ENCODE measurements around the gene OR8H3. TPM values are rescaled to one million over a fixed set of nuclear protein-coding genes. Genes with fewer than 3 reads are reported as not detected.

The OR8H3 gene
- total and polyA plus RNA-seq, 2 of the 4 experiments (the other 2 are of a cell fraction): not detected

DNA sequence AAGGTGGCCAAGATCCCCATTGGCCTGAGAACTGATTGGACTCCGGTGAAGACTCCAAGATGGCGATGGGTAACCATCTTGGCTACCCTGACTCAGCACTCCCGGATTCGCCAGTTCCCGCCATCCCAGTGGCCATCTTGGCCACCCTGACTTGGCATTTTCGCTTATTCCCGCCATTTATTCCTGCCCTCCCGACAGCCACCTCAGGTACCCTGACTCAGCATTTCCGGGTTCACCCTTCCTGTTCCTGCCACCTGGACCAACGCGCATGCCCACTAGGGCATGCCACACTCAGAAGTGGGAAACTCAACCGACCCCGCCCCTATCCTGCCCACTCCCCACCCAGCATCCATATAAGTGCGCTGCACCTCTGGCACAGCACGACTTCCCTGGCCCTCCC lies 30.2 kb downstream of the OR8H3 start:
- CTCF ChIA-PET: no interaction called here

More for the DNA sequence above, 30.2 kb downstream of the OR8H3 start:
- Histone ChIP-seq H2AK9ac (replicated peaks; ENCODE audit: low read depth, low read length, poor library complexity) (no peak overlapping the region), H3K9me3 (ENCODE audit: control insufficient read depth, insufficient read depth, low read length) (peaks cover 10% of the 10 kb centered on the region), H3K4ac (ENCODE audit: low read depth, low read length) (no peak overlapping the region), H3K27me3 (ENCODE audit: control insufficient read depth, insufficient read depth, low read length) (no peaks in the 10 kb centered on the region), H4K20me1 (ENCODE audit: insufficient read depth, low read length) (no peaks in the 10 kb centered on the region), H2AK5ac (ENCODE audit: low read depth, low read length) (no peak overlapping the region), H2BK5ac (ENCODE audit: low read depth, low read length, poor library complexity, severe bottlenecking) (no peak overlapping the region), H3K27ac (ENCODE audit: insufficient read depth, low read length) (no peak overlapping the region), H3K4me1 (ENCODE audit: control insufficient read depth, insufficient read depth, low read length) (no peaks in the 10 kb centered on the region), H2BK20ac (ENCODE audit: low read depth, low read length) (no peak overlapping the region), H3K79me1 (ENCODE audit: low read depth in 1 of 2, low read length in 2 of 2) (no peaks in the 10 kb centered on the region), H4K5ac (ENCODE audit: low read depth, low read length) (no peak overlapping the region), H2BK120ac (ENCODE audit: low read depth, low read length) (no peak overlapping the region), H3K4me3 (ENCODE audit: insufficient read depth, low read depth, low read length) (no peak overlapping the region), H3K9ac (ENCODE audit: low read depth, low read length) (no peak overlapping the region), H3K36me3 (ENCODE audit: control insufficient read depth, insufficient read depth, low read length) (no peaks in the 10 kb centered on the region), H3K18ac (ENCODE audit: low read depth, low read length) (no peak overlapping the region), H3K23ac (ENCODE audit: low read depth, low read length) (no peak overlapping the region), H4K91ac (ENCODE audit: insufficient read depth, low read depth, low read length) (no peak overlapping the region), H3K14ac (replicated peaks; ENCODE audit: low read depth, low read length) (no peak overlapping the region), H4K8ac (ENCODE audit: low read depth in 2 of 2, low read length in 2 of 2) (no peak overlapping the region), H2BK15ac (ENCODE audit: low read depth, low read length) (no peak overlapping the region), H3K9me1 (ENCODE audit: insufficient read depth, low read length) (no peaks in the 10 kb centered on the region), H3K4me2 (ENCODE audit: low read depth, low read length) (no peak overlapping the region), H3K56ac (ENCODE audit: extremely low read depth, insufficient read depth, low read length) (no peak overlapping the region), H2AFZ (replicated peaks; ENCODE audit: low read length, poor library complexity) (no peak overlapping the region)
- no peak for ATAC-seq (ENCODE audit: low read depth)
- no peak for DNase-seq
- intact Hi-C loops (cut with micrococcal nuclease): no loop called here
- dilution Hi-C loops (cut with HindIII; ENCODE audit: low sequenced_read_pairs, unreplicated experiment): no loop called here
- WGBS, 2 experiments (ENCODE audit: extremely low coverage in 2 of 2, insufficient read length in 1 of 2): 73% methylated on average over 12 of the region's 15 CpGs; no CpG with 5 or more reads in 1 of the 2 experiments
- in situ Hi-C loops (cut with MboI; ENCODE audit: low sequenced_read_pairs): loop anchor here (25.0 kb wide), 1 partner anchor 515 kb away; the partner anchor contains the start of genes OR4P4 and OR4S2
- no TSS peak for BruUV-seq (replicated peaks)
- TF ChIP-seq CHD1 (IDR thresholded peaks at IDR 0.05; ENCODE audit: low read depth, low read length): no peak
- peak; percentile 61 for TF ChIP-seq MAFK (IDR thresholded peaks at IDR 0.05; ENCODE audit: low read depth, low read length)
- POLR2A ChIA-PET (ENCODE audit: unreplicated experiment): no interaction called here
